Measurements from ENCODE around the gene C9orf40. TPM values are rescaled to one million over a fixed set of nuclear protein-coding genes. Genes with fewer than 3 reads are reported as not detected.

C9orf40 gene
- polyA plus RNA-seq, 1 of the 3 experiments (the other 2 are of a cell fraction) = 2.0 TPM

DNA sequence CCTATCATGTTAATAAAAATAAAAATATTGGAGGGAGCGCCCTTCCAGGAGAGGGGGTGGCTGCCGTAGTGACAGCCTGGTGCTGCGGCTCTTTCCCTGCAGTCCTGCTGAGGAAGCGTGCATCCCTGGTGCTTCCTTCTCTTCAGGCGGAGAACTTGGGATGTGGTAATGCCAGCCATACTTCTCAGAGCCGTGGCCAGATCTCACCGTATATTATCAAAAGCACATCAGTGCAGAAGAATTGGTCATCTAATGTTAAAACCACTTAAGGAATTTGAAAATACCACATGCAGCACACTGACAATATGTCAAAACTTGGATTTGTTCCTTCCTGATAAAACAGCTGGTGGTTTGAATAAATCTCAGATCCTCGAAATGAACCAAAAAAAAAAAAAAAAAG, 17.7 kb downstream of the C9orf40 start:
- H3F3A ChIP-seq (replicated peaks; ENCODE audit: insufficient read depth) = no peaks in the 10 kb centered on the region
- H3K4me1 ChIP-seq (ENCODE audit: control insufficient read depth in 1 of 2, insufficient read depth in 2 of 2, low read depth in 1 of 2, low read length in 1 of 2) = no peaks in the 10 kb centered on the region
- no peaks in the 10 kb centered on the region for H3K9me2 ChIP-seq
- H3K36me3 ChIP-seq (replicated peaks in 1 of 2; ENCODE audit: control insufficient read depth in 1 of 2, insufficient read depth in 2 of 2, low read length in 1 of 2) = no peaks in the 10 kb centered on the region
- peak; percentile 10 for DNase-seq
- H4K20me1 ChIP-seq (ENCODE audit: insufficient read depth) = no peaks in the 10 kb centered on the region
- POLR2A ChIA-PET = no interaction called here
- H2AFZ ChIP-seq (ENCODE audit: low read depth) = no peak overlapping the region
- peaks cover 12% of the 10 kb centered on the region; the same call in 1 of the 2 replicates for H3K27me3 ChIP-seq (ENCODE audit: insufficient read depth)
- H3K27ac ChIP-seq (ENCODE audit: low read depth in 2 of 2, low read length in 1 of 2) = no peak overlapping the region
- no peak overlapping the region for H3K4me3 ChIP-seq (ENCODE audit: low read depth in 2 of 2, low read length in 1 of 2)
- TF ChIP-seq FOSL2 (IDR thresholded peaks at IDR 0.05; ENCODE audit: borderline replicate concordance, low read depth) (no peak), MEF2A (IDR thresholded peaks at IDR 0.05; ENCODE audit: borderline replicate concordance, low read depth) (no peak), NRF1 (IDR thresholded peaks at IDR 0.05; ENCODE audit: low read depth, low read length) (no peak), EZH2phosphoT487 (IDR thresholded peaks at IDR 0.05; ENCODE audit: borderline replicate concordance, low read depth) (no peak), RCOR1 (IDR thresholded peaks at IDR 0.05; ENCODE audit: low read length) (no peak)
- TF ChIP-seq, protein P1, sequence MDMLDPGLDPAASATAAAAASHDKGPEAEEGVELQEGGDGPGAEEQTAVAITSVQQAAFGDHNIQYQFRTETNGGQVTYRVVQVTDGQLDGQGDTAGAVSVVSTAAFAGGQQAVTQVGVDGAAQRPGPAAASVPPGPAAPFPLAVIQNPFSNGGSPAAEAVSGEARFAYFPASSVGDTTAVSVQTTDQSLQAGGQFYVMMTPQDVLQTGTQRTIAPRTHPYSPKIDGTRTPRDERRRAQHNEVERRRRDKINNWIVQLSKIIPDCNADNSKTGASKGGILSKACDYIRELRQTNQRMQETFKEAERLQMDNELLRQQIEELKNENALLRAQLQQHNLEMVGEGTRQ (IDR thresholded peaks at IDR 0.05; ENCODE audit: borderline replicate concordance, low read depth, low read length) = no peak
- TF ChIP-seq, protein P2, sequence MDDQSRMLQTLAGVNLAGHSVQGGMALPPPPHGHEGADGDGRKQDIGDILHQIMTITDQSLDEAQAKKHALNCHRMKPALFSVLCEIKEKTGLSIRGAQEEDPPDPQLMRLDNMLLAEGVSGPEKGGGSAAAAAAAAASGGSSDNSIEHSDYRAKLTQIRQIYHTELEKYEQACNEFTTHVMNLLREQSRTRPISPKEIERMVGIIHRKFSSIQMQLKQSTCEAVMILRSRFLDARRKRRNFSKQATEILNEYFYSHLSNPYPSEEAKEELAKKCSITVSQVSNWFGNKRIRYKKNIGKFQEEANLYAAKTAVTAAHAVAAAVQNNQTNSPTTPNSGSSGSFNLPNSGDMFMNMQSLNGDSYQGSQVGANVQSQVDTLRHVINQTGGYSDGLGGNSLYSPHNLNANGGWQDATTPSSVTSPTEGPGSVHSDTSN (IDR thresholded peaks at IDR 0.05) = no peak
- WGBS (ENCODE audit: low lambda C conversion rate) = 6% methylated on average over 8 of the region's 8 CpGs
- no peaks in the 10 kb centered on the region for H3K9me3 ChIP-seq
- no peak overlapping the region for H3K4me2 ChIP-seq
- no peak overlapping the region for H3K9ac ChIP-seq
- no peaks in the 10 kb centered on the region for H3K79me2 ChIP-seq (ENCODE audit: insufficient read depth)
- CTCF ChIA-PET = no interaction called here

DNA sequence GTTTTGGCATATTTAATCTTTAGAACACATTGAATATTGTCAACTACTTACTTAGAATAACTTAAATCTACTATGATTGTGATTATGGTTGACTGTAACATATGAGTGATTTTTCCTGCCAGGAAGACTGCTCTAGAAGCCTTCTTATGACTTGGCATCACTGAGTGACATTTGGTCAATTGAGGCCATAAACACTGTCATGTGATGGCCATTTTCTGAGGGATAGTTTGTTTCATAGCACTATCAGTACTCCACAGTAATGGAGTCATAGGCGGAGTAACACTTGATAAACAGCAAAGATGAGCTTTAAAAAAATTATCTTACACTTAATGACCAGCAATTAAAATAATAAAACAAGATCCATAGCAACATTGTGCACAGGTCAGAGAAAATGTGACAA, 31.0 kb downstream of the C9orf40 start:
- no peak overlapping the region for H3K9ac ChIP-seq
- WGBS (ENCODE audit: low lambda C conversion rate) = 9% methylated on average over 1 of the region's 1 CpG
- no peaks in the 10 kb centered on the region for H3K36me3 ChIP-seq (replicated peaks in 1 of 2; ENCODE audit: control insufficient read depth in 1 of 2, insufficient read depth in 2 of 2, low read length in 1 of 2)
- no peak overlapping the region for H3K27ac ChIP-seq (ENCODE audit: low read depth in 2 of 2, low read length in 1 of 2)
- no peak overlapping the region for H3K4me3 ChIP-seq (ENCODE audit: low read depth in 2 of 2, low read length in 1 of 2)
- H3K9me3 ChIP-seq = no peaks in the 10 kb centered on the region
- CTCF ChIA-PET = no interaction called here
- no peaks in the 10 kb centered on the region for H3F3A ChIP-seq (replicated peaks; ENCODE audit: insufficient read depth)
- no peaks in the 10 kb centered on the region for H3K9me2 ChIP-seq
- no peaks in the 10 kb centered on the region for H3K79me2 ChIP-seq (ENCODE audit: insufficient read depth)
- TF ChIP-seq YY1 (IDR thresholded peaks at IDR 0.05; ENCODE audit: low read depth) (no peak), EP300 (IDR thresholded peaks at IDR 0.05; ENCODE audit: borderline replicate concordance in 1 of 2, low read depth in 1 of 2, low read length in 1 of 2) (no peak), TCF12 (IDR thresholded peaks at IDR 0.05) (no peak), POLR2AphosphoS5 (IDR thresholded peaks at IDR 0.05; ENCODE audit: low read depth, low read length) (no peak), NRF1 (IDR thresholded peaks at IDR 0.05; ENCODE audit: low read depth, low read length) (no peak), SMC3 (IDR thresholded peaks at IDR 0.05; ENCODE audit: low read depth, low read length) (no peak), EZH2phosphoT487 (IDR thresholded peaks at IDR 0.05; ENCODE audit: borderline replicate concordance, low read depth) (no peak), RAD21 (IDR thresholded peaks at IDR 0.05; ENCODE audit: low read length) (no peak)
- TF ChIP-seq, protein P3, sequence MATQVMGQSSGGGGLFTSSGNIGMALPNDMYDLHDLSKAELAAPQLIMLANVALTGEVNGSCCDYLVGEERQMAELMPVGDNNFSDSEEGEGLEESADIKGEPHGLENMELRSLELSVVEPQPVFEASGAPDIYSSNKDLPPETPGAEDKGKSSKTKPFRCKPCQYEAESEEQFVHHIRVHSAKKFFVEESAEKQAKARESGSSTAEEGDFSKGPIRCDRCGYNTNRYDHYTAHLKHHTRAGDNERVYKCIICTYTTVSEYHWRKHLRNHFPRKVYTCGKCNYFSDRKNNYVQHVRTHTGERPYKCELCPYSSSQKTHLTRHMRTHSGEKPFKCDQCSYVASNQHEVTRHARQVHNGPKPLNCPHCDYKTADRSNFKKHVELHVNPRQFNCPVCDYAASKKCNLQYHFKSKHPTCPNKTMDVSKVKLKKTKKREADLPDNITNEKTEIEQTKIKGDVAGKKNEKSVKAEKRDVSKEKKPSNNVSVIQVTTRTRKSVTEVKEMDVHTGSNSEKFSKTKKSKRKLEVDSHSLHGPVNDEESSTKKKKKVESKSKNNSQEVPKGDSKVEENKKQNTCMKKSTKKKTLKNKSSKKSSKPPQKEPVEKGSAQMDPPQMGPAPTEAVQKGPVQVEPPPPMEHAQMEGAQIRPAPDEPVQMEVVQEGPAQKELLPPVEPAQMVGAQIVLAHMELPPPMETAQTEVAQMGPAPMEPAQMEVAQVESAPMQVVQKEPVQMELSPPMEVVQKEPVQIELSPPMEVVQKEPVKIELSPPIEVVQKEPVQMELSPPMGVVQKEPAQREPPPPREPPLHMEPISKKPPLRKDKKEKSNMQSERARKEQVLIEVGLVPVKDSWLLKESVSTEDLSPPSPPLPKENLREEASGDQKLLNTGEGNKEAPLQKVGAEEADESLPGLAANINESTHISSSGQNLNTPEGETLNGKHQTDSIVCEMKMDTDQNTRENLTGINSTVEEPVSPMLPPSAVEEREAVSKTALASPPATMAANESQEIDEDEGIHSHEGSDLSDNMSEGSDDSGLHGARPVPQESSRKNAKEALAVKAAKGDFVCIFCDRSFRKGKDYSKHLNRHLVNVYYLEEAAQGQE (IDR thresholded peaks at IDR 0.05; ENCODE audit: low read depth, low read length) = no peak
- TF ChIP-seq, protein P4, sequence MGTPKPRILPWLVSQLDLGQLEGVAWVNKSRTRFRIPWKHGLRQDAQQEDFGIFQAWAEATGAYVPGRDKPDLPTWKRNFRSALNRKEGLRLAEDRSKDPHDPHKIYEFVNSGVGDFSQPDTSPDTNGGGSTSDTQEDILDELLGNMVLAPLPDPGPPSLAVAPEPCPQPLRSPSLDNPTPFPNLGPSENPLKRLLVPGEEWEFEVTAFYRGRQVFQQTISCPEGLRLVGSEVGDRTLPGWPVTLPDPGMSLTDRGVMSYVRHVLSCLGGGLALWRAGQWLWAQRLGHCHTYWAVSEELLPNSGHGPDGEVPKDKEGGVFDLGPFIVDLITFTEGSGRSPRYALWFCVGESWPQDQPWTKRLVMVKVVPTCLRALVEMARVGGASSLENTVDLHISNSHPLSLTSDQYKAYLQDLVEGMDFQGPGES (IDR thresholded peaks at IDR 0.05; ENCODE audit: low read depth, low read length) = no peak
- no peak overlapping the region for H3K4me2 ChIP-seq
- H3K4me1 ChIP-seq (ENCODE audit: control insufficient read depth in 1 of 2, insufficient read depth in 2 of 2, low read depth in 1 of 2, low read length in 1 of 2) = no peaks in the 10 kb centered on the region
- no peak overlapping the region for H2AFZ ChIP-seq (ENCODE audit: low read depth)
- POLR2A ChIA-PET = no interaction called here
- no peak for DNase-seq
- no peaks in the 10 kb centered on the region for H4K20me1 ChIP-seq (ENCODE audit: insufficient read depth)
- no peaks in the 10 kb centered on the region for H3K27me3 ChIP-seq (ENCODE audit: insufficient read depth)

All from SK-N-SH (cell line).